Astrocyte (in vitro differentiated cells and primary cell): ENCODE data around the gene PTPRD. TPM values are rescaled to one million over a fixed set of nuclear protein-coding genes. Genes with fewer than 3 reads are reported as not detected.

Experiments
- DNase-seq: peaks from one replicate; pipeline ENCODE4 v3.0.0-alpha.2; 2010; ENCODE audit warnings: low read depth
- FAIRE-seq: peaks from 2 replicates; lab custom pipeline; 2011; peaks lifted over from hg19 to GRCh38; lab: Jason Lieb, UNC
- H2AFZ ChIP-seq: 2 replicates; pipeline ENCODE4 v1.6.0; 2012; ENCODE audit warnings: low read depth, low read length, inconsistent platforms
- H3K27ac ChIP-seq: 2 replicates; pipeline ENCODE4 v1.5.1; 2011; ENCODE audit warnings: low read depth, low read length, inconsistent platforms
- H3K27me3 ChIP-seq: 2 replicates; pipeline ENCODE4 v1.6.0; 2011; ENCODE audit warnings: low read length, inconsistent platforms; ENCODE audit not compliant: insufficient read depth
- H3K36me3 ChIP-seq: 2 replicates; pipeline ENCODE4 v1.5.1; 2011; ENCODE audit warnings: low read length, inconsistent platforms; ENCODE audit not compliant: insufficient read depth
- H3K4me1 ChIP-seq: 2 replicates; pipeline ENCODE4 v1.5.1; 2011; ENCODE audit warnings: low read length, inconsistent platforms; ENCODE audit not compliant: insufficient read depth
- H3K4me2 ChIP-seq: 2 replicates; pipeline ENCODE4 v1.6.0; 2012; ENCODE audit warnings: low read length, inconsistent platforms
- H3K4me3 ChIP-seq: 2 replicates; pipeline ENCODE4 v1.5.1; 2011; ENCODE audit warnings: low read depth, mild to moderate bottlenecking, low read length, inconsistent platforms; ENCODE audit not compliant: insufficient read depth
- H3K79me2 ChIP-seq: 2 replicates; pipeline ENCODE4 v1.6.0; 2012; ENCODE audit warnings: mild to moderate bottlenecking, low read length, inconsistent platforms; ENCODE audit not compliant: insufficient read depth
- H3K9ac ChIP-seq: 2 replicates; pipeline ENCODE4 v1.6.0; 2012; ENCODE audit warnings: mild to moderate bottlenecking, low read length, inconsistent platforms
- H3K9me3 ChIP-seq: 2 replicates; pipeline ENCODE4 v1.5.1; 2012; ENCODE audit warnings: low read depth, mild to moderate bottlenecking, low read length, inconsistent platforms; ENCODE audit not compliant: insufficient read depth
- H4K20me1 ChIP-seq: 2 replicates; pipeline ENCODE4 v1.6.0; 2012; ENCODE audit warnings: low read length, inconsistent platforms; ENCODE audit not compliant: insufficient read depth
- H3K27ac Mint-ChIP-seq: one replicate; pipeline ENCODE4 v1.8.0; 2021; ENCODE audit warnings: mild to moderate bottlenecking, mixed read lengths; ENCODE audit not compliant: unreplicated experiment
- H3K27me3 Mint-ChIP-seq: one replicate; pipeline ENCODE4 v1.8.0; 2021; ENCODE audit warnings: low read depth, mixed read lengths; ENCODE audit not compliant: unreplicated experiment
- H3K36me3 Mint-ChIP-seq: one replicate; pipeline ENCODE4 v1.8.0; 2021; ENCODE audit warnings: low read depth, mixed read lengths; ENCODE audit not compliant: unreplicated experiment
- H3K4me1 Mint-ChIP-seq: one replicate; pipeline ENCODE4 v1.8.0; 2021; ENCODE audit warnings: low read depth, mixed read lengths; ENCODE audit not compliant: unreplicated experiment
- H3K4me3 Mint-ChIP-seq: one replicate; pipeline ENCODE4 v1.8.0; 2021; ENCODE audit warnings: mild to moderate bottlenecking, moderate library complexity, mixed read lengths; ENCODE audit not compliant: unreplicated experiment
- H3K9me3 Mint-ChIP-seq: one replicate; pipeline ENCODE4 v1.8.0; 2021; ENCODE audit warnings: mild to moderate bottlenecking, mixed read lengths; ENCODE audit not compliant: unreplicated experiment
- EZH2 ChIP-seq: IDR thresholded peaks from 2 replicates; pipeline ENCODE4 v1.6.1; 2012; ENCODE audit warnings: mild to moderate bottlenecking, low read length, inconsistent platforms; ENCODE audit not compliant: insufficient read depth
- total RNA-seq: library from RNA; stranded (reverse); gene quantifications from 2 replicates; pipeline ENCODE4 v1.2.1, GENCODE V29; 2021
- TF ChIP-seq, protein P1 (sequence below): IDR thresholded peaks from 2 replicates; pipeline ENCODE4 v1.5.1; 2011; ENCODE audit warnings: low read depth, mild to moderate bottlenecking, inconsistent platforms, low read length, moderate library complexity; ENCODE audit not compliant: insufficient read depth

Gene PTPRD
- total RNA-seq, 1 donor from 2014 or later: 88.1 TPM

DNA sequence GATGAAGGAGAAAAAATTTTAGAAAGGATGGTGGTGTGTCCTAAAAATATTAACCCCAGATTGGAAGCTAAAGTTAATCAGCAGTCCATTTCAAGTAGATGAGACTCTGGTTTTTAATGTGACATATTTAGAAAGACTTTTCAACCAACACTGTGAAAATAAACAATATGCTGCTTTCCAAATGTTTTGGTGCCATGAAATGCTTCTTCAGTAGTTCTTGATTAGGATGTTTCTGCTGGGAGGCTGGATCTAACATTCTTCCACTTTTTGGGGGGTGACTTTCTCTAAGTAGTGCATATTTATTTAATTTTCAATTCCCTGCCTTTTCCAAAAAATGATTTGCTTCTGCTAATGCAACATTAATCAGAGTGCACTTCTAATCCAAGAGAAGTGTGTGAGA is 2219.9 kb downstream of the PTPRD start:
- FAIRE-seq: no peak
- H3K36me3 Mint-ChIP-seq: peaks cover 2% of the 10 kb centered on the region

DNA sequence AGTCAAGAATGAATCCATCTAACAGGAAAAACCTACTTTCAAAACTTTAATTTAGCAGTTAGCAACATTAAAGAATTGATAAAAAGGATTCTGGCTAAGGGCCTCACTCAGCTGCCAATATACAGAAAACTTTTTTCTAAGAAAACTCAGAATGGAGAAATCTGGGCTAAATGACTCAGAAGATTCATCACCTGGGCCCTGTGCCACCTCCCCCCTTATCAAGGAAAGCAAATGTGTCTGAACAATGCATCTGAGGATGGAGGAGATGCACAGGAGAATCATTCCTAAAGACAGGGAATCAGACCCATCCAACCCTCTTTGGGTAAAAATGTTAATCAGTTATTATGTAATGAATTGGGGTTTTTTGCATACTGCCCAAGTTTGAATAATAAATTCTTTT is 2221.2 kb downstream of the PTPRD start:
- Histone ChIP-seq H3K4me1 (no peaks in the 10 kb centered on the region), H2AFZ (no peak overlapping the region), H3K4me3 (no peak overlapping the region), H4K20me1 (no peaks in the 10 kb centered on the region), H3K9ac (no peak overlapping the region), H3K36me3 (no peaks in the 10 kb centered on the region), H3K27ac (no peak overlapping the region), H3K79me2 (no peaks in the 10 kb centered on the region), H3K9me3 (no peaks in the 10 kb centered on the region), H3K27me3 (no peaks in the 10 kb centered on the region), H3K4me2 (no peak overlapping the region)
- no peaks in the 10 kb centered on the region for H3K27me3 Mint-ChIP-seq
- H3K4me1 Mint-ChIP-seq: no peaks in the 10 kb centered on the region
- no peak overlapping the region for H3K27ac Mint-ChIP-seq
- DNase-seq (no peak), FAIRE-seq (no peak)
- H3K36me3 Mint-ChIP-seq: peaks cover 2% of the 10 kb centered on the region
- TF ChIP-seq, protein P1, sequence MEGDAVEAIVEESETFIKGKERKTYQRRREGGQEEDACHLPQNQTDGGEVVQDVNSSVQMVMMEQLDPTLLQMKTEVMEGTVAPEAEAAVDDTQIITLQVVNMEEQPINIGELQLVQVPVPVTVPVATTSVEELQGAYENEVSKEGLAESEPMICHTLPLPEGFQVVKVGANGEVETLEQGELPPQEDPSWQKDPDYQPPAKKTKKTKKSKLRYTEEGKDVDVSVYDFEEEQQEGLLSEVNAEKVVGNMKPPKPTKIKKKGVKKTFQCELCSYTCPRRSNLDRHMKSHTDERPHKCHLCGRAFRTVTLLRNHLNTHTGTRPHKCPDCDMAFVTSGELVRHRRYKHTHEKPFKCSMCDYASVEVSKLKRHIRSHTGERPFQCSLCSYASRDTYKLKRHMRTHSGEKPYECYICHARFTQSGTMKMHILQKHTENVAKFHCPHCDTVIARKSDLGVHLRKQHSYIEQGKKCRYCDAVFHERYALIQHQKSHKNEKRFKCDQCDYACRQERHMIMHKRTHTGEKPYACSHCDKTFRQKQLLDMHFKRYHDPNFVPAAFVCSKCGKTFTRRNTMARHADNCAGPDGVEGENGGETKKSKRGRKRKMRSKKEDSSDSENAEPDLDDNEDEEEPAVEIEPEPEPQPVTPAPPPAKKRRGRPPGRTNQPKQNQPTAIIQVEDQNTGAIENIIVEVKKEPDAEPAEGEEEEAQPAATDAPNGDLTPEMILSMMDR: no peak
- no peaks in the 10 kb centered on the region for H3K9me3 Mint-ChIP-seq
- H3K4me3 Mint-ChIP-seq: no peak overlapping the region

More for the DNA sequence above, 2219.9 kb downstream of the PTPRD start:
- Histone ChIP-seq H3K4me2 (no peak overlapping the region), H2AFZ (no peak overlapping the region), H3K9ac (no peak overlapping the region), H3K79me2 (no peaks in the 10 kb centered on the region), H3K9me3 (no peaks in the 10 kb centered on the region), H3K27ac (no peak overlapping the region), H4K20me1 (no peaks in the 10 kb centered on the region), H3K36me3 (no peaks in the 10 kb centered on the region), H3K4me3 (no peak overlapping the region), H3K4me1 (no peaks in the 10 kb centered on the region), H3K27me3 (no peaks in the 10 kb centered on the region)
- Mint-ChIP-seq H3K9me3 (no peaks in the 10 kb centered on the region), H3K4me1 (no peaks in the 10 kb centered on the region), H3K4me3 (no peak overlapping the region), H3K27ac (no peak overlapping the region), H3K27me3 (no peaks in the 10 kb centered on the region)
- no peak for TF ChIP-seq EZH2
- TF ChIP-seq, protein P1: no peak
- no peak for DNase-seq

DNA sequence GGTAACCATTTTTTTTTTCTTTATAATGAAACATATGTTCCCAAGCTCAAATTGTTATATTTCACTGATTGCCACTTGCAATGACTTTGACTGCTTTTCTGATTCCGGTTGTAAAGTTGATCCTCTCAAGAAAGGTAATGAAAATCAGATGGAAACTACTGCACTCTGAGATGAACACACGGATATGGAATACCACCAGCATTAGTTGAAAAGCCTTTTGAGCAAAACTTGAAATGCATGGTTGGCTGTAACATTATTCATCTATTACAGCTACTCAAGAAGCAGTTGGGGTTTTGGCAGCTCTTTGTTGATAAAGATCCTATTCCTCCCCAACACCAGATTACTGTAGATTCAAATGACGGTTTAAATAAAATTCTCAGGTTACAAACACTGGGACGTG is 2221.7 kb downstream of the PTPRD start:
- no peaks in the 10 kb centered on the region for H3K4me1 ChIP-seq
- no peak overlapping the region for H3K4me3 Mint-ChIP-seq
- H3K36me3 ChIP-seq: no peaks in the 10 kb centered on the region
- TF ChIP-seq EZH2: no peak
- TF ChIP-seq, protein P1: no peak
- no peaks in the 10 kb centered on the region for H3K4me1 Mint-ChIP-seq
- FAIRE-seq: no peak
- no peaks in the 10 kb centered on the region for H3K9me3 Mint-ChIP-seq
- H3K79me2 ChIP-seq: no peaks in the 10 kb centered on the region
- no peak for DNase-seq
- no peaks in the 10 kb centered on the region for H3K9me3 ChIP-seq
- H3K27me3 ChIP-seq: no peaks in the 10 kb centered on the region
- H3K9ac ChIP-seq: no peak overlapping the region
- H2AFZ ChIP-seq: no peak overlapping the region
- peaks cover 2% of the 10 kb centered on the region for H3K36me3 Mint-ChIP-seq
- no peak overlapping the region for H3K4me3 ChIP-seq
- H3K27ac ChIP-seq: no peak overlapping the region
- H3K27me3 Mint-ChIP-seq: no peaks in the 10 kb centered on the region
- H3K4me2 ChIP-seq: no peak overlapping the region
- H3K27ac Mint-ChIP-seq: no peak overlapping the region
- no peaks in the 10 kb centered on the region for H4K20me1 ChIP-seq
